Activated naive CD4-positive, alpha-beta T cell treated with Interleukin-2 at 50 U/mL for 16 hours (primary cell): Measurements from ENCODE around the gene STX8.

Source experiments
- DNase-seq: peaks from one replicate; pipeline ENCODE4 v3.0.0-alpha.2; 2020

The STX8 gene

GRCh38 chr17:9203771-9204425, 371.7 kb downstream of the STX8 start:
- DNase-seq: no peak

- no peak for DNase-seq
These were observed 373.1 kb downstream of the STX8 start for GRCh38 chr17:9202532-9202931.

GRCh38 chr17:9200699-9201359, 374.8 kb downstream of the STX8 start:
- no peak for DNase-seq
